SK-N-MC (cell line): ENCODE measurements around the gene ITIH4.

Experiments used
- EZH2 ChIP-seq: fragments of 200-600 bp; sonication (generic); IDR thresholded peaks from one replicate; pipeline ENCODE4 v1.6.1; 2017; ENCODE audit warnings: antibody characterized with exemption
- FOXP2 ChIP-seq: optimal IDR thresholded peaks from 2 replicates; pipeline ENCODE3; 2011; ENCODE audit warnings: mild to moderate bottlenecking, moderate library complexity; ENCODE audit not compliant: insufficient read depth; ENCODE audit errors: extremely low read length, control extremely low read depth
- POLR2AphosphoS5 ChIP-seq: IDR thresholded peaks from 2 replicates; pipeline ENCODE4 v1.6.1; 2012; ENCODE audit warnings: mild to moderate bottlenecking, low read depth, low read length, borderline replicate concordance

GRCh38 chr3:52779011-52779836 is 51.2 kb downstream of the ITIH4 start:
- TF ChIP-seq EZH2 (no peak), FOXP2 (no peak), POLR2AphosphoS5 (no peak)
